SK-N-SH (cell line): ENCODE data around the gene CD74. TPM values are rescaled to one million over a fixed set of nuclear protein-coding genes. Genes with fewer than 3 reads are reported as not detected.

Experiments
- CTCF ChIA-PET: fragments of 300-600, 350-600 bp; formaldehyde crosslinking; extraction: SDS; loops from one replicate; lab custom pipeline; 2021; lab: Yijun Ruan, JAX
- POLR2A ChIA-PET: fragments of 350-600 bp; sonication (Branson Sonifier 250); formaldehyde crosslinking; extraction: SDS; loops from one replicate; lab custom pipeline; 2020; ENCODE audit warnings: antibody characterized with exemption, inconsistent platforms; lab: Yijun Ruan, JAX
- DNase-seq: peaks from one replicate; pipeline ENCODE4 v3.0.0; 2012
- H2AFZ ChIP-seq: fragments of 200-600 bp; sonication (generic); 2 replicates; pipeline ENCODE4 v1.8.1; 2016; ENCODE audit warnings: antibody characterized with exemption, mild to moderate bottlenecking, low read depth
- H3F3A ChIP-seq: fragments of 200-600 bp; sonication (generic); replicated peaks from 2 replicates; pipeline ENCODE3; 2016; ENCODE audit warnings: antibody characterized with exemption, mild to moderate bottlenecking; ENCODE audit not compliant: insufficient read depth
- H3K27ac ChIP-seq, 2 experiments: fragments of 200-500 bp in 1 of 2; fragments of 200-600 bp in 1 of 2; sonication (Bioruptor generic) in 1 of 2; sonication (generic), shearing (Covaris generic) in 1 of 2; 2 replicates each; pipeline versions ENCODE4 v1.5.1 to v1.6.1; 2014 to 2016; ENCODE audit warnings: low read depth in 2 of 2, inconsistent platforms in 1 of 2, low read length in 1 of 2, mild to moderate bottlenecking in 1 of 2, mixed read lengths in 1 of 2
- H3K27me3 ChIP-seq: fragments of 200-600 bp; sonication (generic), shearing (Covaris generic); 2 replicates; pipeline ENCODE4 v1.6.1; 2016; ENCODE audit warnings: mixed run types; ENCODE audit not compliant: insufficient read depth
- H3K36me3 ChIP-seq, 2 experiments: fragments of 200-500 bp in 1 of 2; fragments of 200-600 bp in 1 of 2; sonication (Bioruptor generic) in 1 of 2; sonication (generic) in 1 of 2; replicated peaks in 1 of 2; 2 replicates each; pipeline versions ENCODE3 to v1.5.1; 2014 to 2016; ENCODE audit warnings: low read length in 1 of 2, mild to moderate bottlenecking in 1 of 2; ENCODE audit not compliant: insufficient read depth in 2 of 2, control insufficient read depth in 1 of 2
- H3K4me1 ChIP-seq, 2 experiments: fragments of 200-500 bp in 1 of 2; fragments of 200-600 bp in 1 of 2; sonication (Bioruptor generic) in 1 of 2; sonication (generic), shearing (Covaris generic) in 1 of 2; 2 replicates each; pipeline versions ENCODE4 v1.5.1 to v1.6.1; 2014 to 2016; ENCODE audit warnings: low read depth in 1 of 2, low read length in 1 of 2, mixed run types in 1 of 2; ENCODE audit not compliant: insufficient read depth in 2 of 2, control insufficient read depth in 1 of 2
- H3K4me2 ChIP-seq: fragments of 200-600 bp; sonication (generic), shearing (Covaris generic); 2 replicates; pipeline ENCODE4 v1.6.1; 2017; ENCODE audit warnings: mixed run types
- H3K4me3 ChIP-seq, 2 experiments: fragments of 200-500 bp in 1 of 2; fragments of 200-600 bp in 1 of 2; sonication (Bioruptor generic) in 1 of 2; sonication (generic), shearing (Covaris generic) in 1 of 2; 2 replicates each; pipeline versions ENCODE4 v1.5.1 to v1.8.1; 2014 to 2016; ENCODE audit warnings: low read depth in 2 of 2, inconsistent platforms in 1 of 2, low read length in 1 of 2, mild to moderate bottlenecking in 1 of 2, mixed read lengths in 1 of 2, moderate library complexity in 1 of 2
- H3K79me2 ChIP-seq: fragments of 200-600 bp; sonication (generic); 2 replicates; pipeline ENCODE4 v1.8.1; 2017; ENCODE audit warnings: mild to moderate bottlenecking; ENCODE audit not compliant: insufficient read depth
- H3K9ac ChIP-seq: fragments of 200-600 bp; sonication (generic); 2 replicates; pipeline ENCODE4 v1.6.1; 2017; ENCODE audit warnings: mixed run types
- H3K9me2 ChIP-seq: fragments of 200-600 bp; sonication (generic); 2 replicates; pipeline ENCODE4 v1.6.1; 2017; ENCODE audit warnings: mixed run types
- H3K9me3 ChIP-seq: fragments of 200-600 bp; sonication (generic); 2 replicates; pipeline ENCODE4 v1.6.1; 2017; ENCODE audit warnings: mixed run types, mild to moderate bottlenecking, moderate library complexity
- H4K20me1 ChIP-seq: fragments of 200-600 bp; sonication (generic); 2 replicates; pipeline ENCODE4 v1.6.1; 2017; ENCODE audit warnings: mild to moderate bottlenecking, mixed run types; ENCODE audit not compliant: insufficient read depth
- ELF1 ChIP-seq: IDR thresholded peaks from 2 replicates; pipeline ENCODE4 v1.4.0; 2012
- FOXJ3 ChIP-seq: sonication (generic); formaldehyde crosslinking; IDR thresholded peaks from 2 replicates; pipeline ENCODE4 v1.5.1; 2020; ENCODE audit warnings: mild to moderate bottlenecking, missing genetic modification reagents
- FOXM1 ChIP-seq: IDR thresholded peaks from 2 replicates; pipeline ENCODE4 v1.4.0; 2012; ENCODE audit warnings: low read depth, mild to moderate bottlenecking
- GABPA ChIP-seq: IDR thresholded peaks from 2 replicates; pipeline ENCODE4 v1.4.0; 2012; ENCODE audit warnings: low read depth, mild to moderate bottlenecking
- GATA2 ChIP-seq: sonication (generic); formaldehyde crosslinking; IDR thresholded peaks from 2 replicates; pipeline ENCODE4 v1.5.0; 2020; ENCODE audit warnings: mild to moderate bottlenecking, missing genetic modification reagents
- JUND ChIP-seq: IDR thresholded peaks from 2 replicates; pipeline ENCODE4 v1.4.0; 2012
- MAX ChIP-seq: IDR thresholded peaks from 2 replicates; pipeline ENCODE4 v1.4.0; 2012; ENCODE audit warnings: low read depth
- NFIC ChIP-seq: IDR thresholded peaks from 2 replicates; pipeline ENCODE4 v1.4.0; 2012; ENCODE audit warnings: borderline replicate concordance
- PBX3 ChIP-seq: IDR thresholded peaks from 2 replicates; pipeline ENCODE4; 2012
- POLR2AphosphoS5 ChIP-seq: IDR thresholded peaks from 2 replicates; pipeline ENCODE4 v1.6.1; 2012; ENCODE audit warnings: low read depth, low read length
- RAD21 ChIP-seq: IDR thresholded peaks from 2 replicates; pipeline ENCODE4 v1.6.1; 2012; ENCODE audit warnings: mild to moderate bottlenecking, low read length
- REST ChIP-seq: IDR thresholded peaks from 2 replicates; pipeline ENCODE4 v1.6.1; 2012; ENCODE audit warnings: mild to moderate bottlenecking, low read depth, low read length, moderate library complexity
- SIN3A ChIP-seq: IDR thresholded peaks from 2 replicates; pipeline ENCODE4 v1.6.1; 2012; ENCODE audit warnings: low read depth, mild to moderate bottlenecking, low read length, moderate library complexity, borderline replicate concordance
- SMC3 ChIP-seq: IDR thresholded peaks from 2 replicates; pipeline ENCODE4 v1.6.1; 2012; ENCODE audit warnings: low read depth, low read length, improper control_type of control experiment
- USF1 ChIP-seq: IDR thresholded peaks from 2 replicates; pipeline ENCODE4 v1.4.0; 2012; ENCODE audit warnings: low read depth, borderline replicate concordance
- YY1 ChIP-seq: IDR thresholded peaks from 2 replicates; pipeline ENCODE4 v1.4.0; 2012; ENCODE audit warnings: low read depth, mild to moderate bottlenecking
- WGBS: methylation state at CpG from one replicate; pipeline ENCODE4 v1.1.6; 2017; ENCODE audit warnings: low lambda C conversion rate; 5-methylcytosine and 5-hydroxymethylcytosine counted together
- polyA plus RNA-seq, 3 experiments: library from polyadenylated mRNA; depleted of rRNA; stranded (reverse); fragments of >200 nt; gene quantifications; 2 replicates each; pipeline ENCODE4 v1.2.3, GENCODE V29; 2012
- TF ChIP-seq, protein P1 (sequence below): IDR thresholded peaks from 2 replicates; pipeline ENCODE4 v1.4.0; 2012; ENCODE audit warnings: low read depth, borderline replicate concordance

The CD74 gene
- polyA plus RNA-seq, 1 of the 3 experiments (the other 2 are of a cell fraction) = 0.26 TPM

DNA sequence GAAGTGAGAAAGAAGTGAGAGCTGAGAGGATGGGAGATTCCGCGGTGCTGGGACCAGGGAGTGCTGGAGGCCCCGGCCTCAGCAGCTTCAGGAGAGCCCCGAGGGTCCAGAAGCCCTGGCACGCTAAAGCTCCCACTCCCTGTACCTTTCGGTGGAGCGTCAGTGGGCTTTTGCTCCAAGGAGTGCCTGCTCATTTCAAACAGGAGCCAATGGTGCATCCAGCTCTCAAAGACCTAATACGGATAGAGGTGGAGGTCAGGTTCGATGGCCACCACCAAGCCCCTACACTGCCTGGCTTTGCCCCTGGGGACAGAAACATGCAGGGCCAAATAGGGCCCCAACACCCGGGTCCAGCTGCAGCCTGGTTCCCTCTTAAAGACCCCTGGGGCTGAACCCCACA, 8.2 kb downstream of the CD74 start (continued):
- TF ChIP-seq, protein P1, sequence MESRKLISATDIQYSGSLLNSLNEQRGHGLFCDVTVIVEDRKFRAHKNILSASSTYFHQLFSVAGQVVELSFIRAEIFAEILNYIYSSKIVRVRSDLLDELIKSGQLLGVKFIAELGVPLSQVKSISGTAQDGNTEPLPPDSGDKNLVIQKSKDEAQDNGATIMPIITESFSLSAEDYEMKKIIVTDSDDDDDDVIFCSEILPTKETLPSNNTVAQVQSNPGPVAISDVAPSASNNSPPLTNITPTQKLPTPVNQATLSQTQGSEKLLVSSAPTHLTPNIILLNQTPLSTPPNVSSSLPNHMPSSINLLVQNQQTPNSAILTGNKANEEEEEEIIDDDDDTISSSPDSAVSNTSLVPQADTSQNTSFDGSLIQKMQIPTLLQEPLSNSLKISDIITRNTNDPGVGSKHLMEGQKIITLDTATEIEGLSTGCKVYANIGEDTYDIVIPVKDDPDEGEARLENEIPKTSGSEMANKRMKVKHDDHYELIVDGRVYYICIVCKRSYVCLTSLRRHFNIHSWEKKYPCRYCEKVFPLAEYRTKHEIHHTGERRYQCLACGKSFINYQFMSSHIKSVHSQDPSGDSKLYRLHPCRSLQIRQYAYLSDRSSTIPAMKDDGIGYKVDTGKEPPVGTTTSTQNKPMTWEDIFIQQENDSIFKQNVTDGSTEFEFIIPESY = no peak
- TF ChIP-seq, all 33 proteins: peak for 0

- Histone ChIP-seq H3K79me2 (no peaks in the 10 kb centered on the region), H3K4me1 (peaks cover 0 to 4% of the 10 kb centered on the region in 2 experiments; a peak in 1 of 4 replicates), H2AFZ (no peak overlapping the region), H3K9me2 (no peaks in the 10 kb centered on the region), H3K27me3 (no peaks in the 10 kb centered on the region), H4K20me1 (no peaks in the 10 kb centered on the region), H3K4me2 (no peak overlapping the region), H3K4me3 (no peak overlapping the region), H3K27ac (no peak overlapping the region), H3K9ac (no peak overlapping the region), H3K36me3 (peaks cover 0 to 28% of the 10 kb centered on the region in 2 experiments), H3F3A (peaks cover 7% of the 10 kb centered on the region), H3K9me3 (no peaks in the 10 kb centered on the region)
- CTCF ChIA-PET = interaction anchor here (1.5 to 2.3 kb wide), 2 partner anchors 32 to 45 kb away, joined by 4 to 11 read pairs; no protein-coding TSS in a partner anchor
- no peak for DNase-seq
- TF ChIP-seq SMC3 (no peak), RAD21 (no peak), GABPA (no peak), GATA2 (no peak), FOXM1 (no peak), POLR2AphosphoS5 (no peak), PBX3 (no peak), SIN3A (no peak), YY1 (no peak), MAX (no peak), REST (no peak), USF1 (no peak), FOXJ3 (CRISPR knock-in tag) (no peak), NFIC (no peak), JUND (no peak), ELF1 (no peak)
- 83% methylated on average over 4 of the region's 5 CpGs for WGBS
- POLR2A ChIA-PET = no interaction called here
Measured at GRCh38 chr5:150404121-150404520, 8.6 kb downstream of the CD74 start.
